ENCODE results near the gene PTGER4.

Gene PTGER4

GRCh38 chr5:40716000-40716399 lies 36.3 kb downstream of the PTGER4 start:
- WGBS, 2 donors (ENCODE audit: extremely low coverage in 2 of 2, insufficient read length in 2 of 2, insufficient replicate concordance in 1 of 2), result no CpG with 5 or more reads among the region's 2 CpGs
- H3K23ac ChIP-seq (ENCODE audit: low read depth, low read length, poor library complexity), result no peak overlapping the region
- DNase-seq (ENCODE audit: low spot score), result no peak

GRCh38 chr5:40716590-40716989 lies 36.9 kb downstream of the PTGER4 start:
- Histone ChIP-seq H3K23ac (ENCODE audit: low read depth, low read length, poor library complexity) (no peak overlapping the region), H3K79me1 (ENCODE audit: low read depth, low read length) (peaks cover 1% of the 10 kb centered on the region), H2BK12ac (ENCODE audit: low read length) (no peak overlapping the region), H4K91ac (ENCODE audit: low read depth, low read length, poor library complexity) (no peak overlapping the region), H3K27me3 (ENCODE audit: control insufficient read depth in 3 of 3, insufficient read depth in 3 of 3, low read depth in 1 of 3, low read length in 3 of 3) (no peaks in the 10 kb centered on the region), H2AFZ (ENCODE audit: low read length) (no peak overlapping the region), H3K4me2 (ENCODE audit: insufficient read depth, low read length, poor library complexity, severe bottlenecking) (no peak overlapping the region), H3K9ac (ENCODE audit: low read depth, low read length, poor library complexity) (no peak overlapping the region), H3K14ac (ENCODE audit: low read length) (no peak overlapping the region), H3K18ac (ENCODE audit: low read length) (no peak overlapping the region), H3K4ac (ENCODE audit: low read length) (no peak overlapping the region), H3K27ac (replicated peaks; ENCODE audit: low read length) (no peak overlapping the region), H3K4me3 (ENCODE audit: low read length in 2 of 2) (no peak overlapping the region), H2BK5ac (ENCODE audit: low read length) (no peak overlapping the region), H4K8ac (ENCODE audit: low read depth, low read length) (no peak overlapping the region), H3K4me1 (ENCODE audit: control insufficient read depth in 2 of 2, insufficient read depth in 1 of 2, low read depth in 1 of 2, low read length in 2 of 2) (no peaks in the 10 kb centered on the region), H2AK5ac (ENCODE audit: low read depth, low read length) (no peak overlapping the region), H3K9me3 (replicated peaks in 1 of 2; ENCODE audit: control insufficient read depth in 2 of 2, insufficient read depth in 1 of 2, low read depth in 1 of 2, low read length in 2 of 2) (peaks cover 0 to 13% of the 10 kb centered on the region in 2 donors), H3K36me3 (replicated peaks in 1 of 2; ENCODE audit: control insufficient read depth in 2 of 2, insufficient read depth in 2 of 2, low read length in 2 of 2) (peaks cover 2 to 37% of the 10 kb centered on the region in 2 donors), H2BK15ac (ENCODE audit: low read length) (no peak overlapping the region), H2BK120ac (ENCODE audit: low read depth, low read length) (no peak overlapping the region)
- no CpG with 5 or more reads among the region's 2 CpGs for WGBS, 2 donors (ENCODE audit: extremely low coverage in 2 of 2, insufficient read length in 2 of 2, insufficient replicate concordance in 1 of 2)
- no peak for DNase-seq (ENCODE audit: low spot score)

More at GRCh38 chr5:40716000-40716399, 36.3 kb downstream of the PTGER4 start:
- H2BK5ac ChIP-seq (ENCODE audit: low read length), result no peak overlapping the region
- no peak overlapping the region for H3K4me3 ChIP-seq (ENCODE audit: low read length in 2 of 2)
- no peaks in the 10 kb centered on the region for H3K27me3 ChIP-seq (ENCODE audit: control insufficient read depth in 3 of 3, insufficient read depth in 3 of 3, low read depth in 1 of 3, low read length in 3 of 3)
- H3K79me1 ChIP-seq (ENCODE audit: low read depth, low read length), result peaks cover 1% of the 10 kb centered on the region
- no peak overlapping the region for H4K8ac ChIP-seq (ENCODE audit: low read depth, low read length)
- no peak overlapping the region for H3K18ac ChIP-seq (ENCODE audit: low read length)
- H3K36me3 ChIP-seq (replicated peaks in 1 of 2; ENCODE audit: control insufficient read depth in 2 of 2, insufficient read depth in 2 of 2, low read length in 2 of 2), result peaks cover 1 to 34% of the 10 kb centered on the region in 2 donors
- H2AK5ac ChIP-seq (ENCODE audit: low read depth, low read length), result no peak overlapping the region
- H3K4me1 ChIP-seq (ENCODE audit: control insufficient read depth in 2 of 2, insufficient read depth in 1 of 2, low read depth in 1 of 2, low read length in 2 of 2), result no peaks in the 10 kb centered on the region
- H2AFZ ChIP-seq (ENCODE audit: low read length), result no peak overlapping the region
- no peak overlapping the region for H2BK120ac ChIP-seq (ENCODE audit: low read depth, low read length)
- no peak overlapping the region for H3K27ac ChIP-seq (replicated peaks; ENCODE audit: low read length)
- no peak overlapping the region for H3K4ac ChIP-seq (ENCODE audit: low read length)
- no peak overlapping the region for H3K9ac ChIP-seq (ENCODE audit: low read depth, low read length, poor library complexity)
- no peak overlapping the region for H2BK15ac ChIP-seq (ENCODE audit: low read length)
- no peak overlapping the region for H2BK12ac ChIP-seq (ENCODE audit: low read length)
- H3K4me2 ChIP-seq (ENCODE audit: insufficient read depth, low read length, poor library complexity, severe bottlenecking), result no peak overlapping the region
- H4K91ac ChIP-seq (ENCODE audit: low read depth, low read length, poor library complexity), result no peak overlapping the region
- peaks cover 0 to 10% of the 10 kb centered on the region in 2 donors for H3K9me3 ChIP-seq (replicated peaks in 1 of 2; ENCODE audit: control insufficient read depth in 2 of 2, insufficient read depth in 1 of 2, low read depth in 1 of 2, low read length in 2 of 2)
- no peak overlapping the region for H3K14ac ChIP-seq (ENCODE audit: low read length)

GRCh38 chr5:40717281-40717680 lies 37.6 kb downstream of the PTGER4 start:
- Histone ChIP-seq H3K9me3 (replicated peaks in 1 of 2; ENCODE audit: control insufficient read depth in 2 of 2, insufficient read depth in 1 of 2, low read depth in 1 of 2, low read length in 2 of 2) (peaks cover 1 to 14% of the 10 kb centered on the region in 2 donors), H3K4me2 (ENCODE audit: insufficient read depth, low read length, poor library complexity, severe bottlenecking) (no peak overlapping the region), H2AK5ac (ENCODE audit: low read depth, low read length) (no peak overlapping the region), H4K8ac (ENCODE audit: low read depth, low read length) (no peak overlapping the region), H3K27ac (replicated peaks; ENCODE audit: low read length) (no peak overlapping the region), H3K4me1 (ENCODE audit: control insufficient read depth in 2 of 2, insufficient read depth in 1 of 2, low read depth in 1 of 2, low read length in 2 of 2) (no peaks in the 10 kb centered on the region), H3K36me3 (replicated peaks in 1 of 2; ENCODE audit: control insufficient read depth in 2 of 2, insufficient read depth in 2 of 2, low read length in 2 of 2) (peaks cover 2 to 38% of the 10 kb centered on the region in 2 donors), H2BK15ac (ENCODE audit: low read length) (no peak overlapping the region), H3K18ac (ENCODE audit: low read length) (no peak overlapping the region), H4K91ac (ENCODE audit: low read depth, low read length, poor library complexity) (no peak overlapping the region), H2BK5ac (ENCODE audit: low read length) (no peak overlapping the region), H2BK120ac (ENCODE audit: low read depth, low read length) (no peak overlapping the region), H3K4ac (ENCODE audit: low read length) (no peak overlapping the region), H3K23ac (ENCODE audit: low read depth, low read length, poor library complexity) (no peak overlapping the region), H2BK12ac (ENCODE audit: low read length) (no peak overlapping the region), H3K4me3 (ENCODE audit: low read length in 2 of 2) (no peak overlapping the region), H3K14ac (ENCODE audit: low read length) (no peak overlapping the region), H3K27me3 (ENCODE audit: control insufficient read depth in 3 of 3, insufficient read depth in 3 of 3, low read depth in 1 of 3, low read length in 3 of 3) (no peaks in the 10 kb centered on the region), H3K79me1 (ENCODE audit: low read depth, low read length) (peaks cover 1% of the 10 kb centered on the region), H3K9ac (ENCODE audit: low read depth, low read length, poor library complexity) (no peak overlapping the region), H2AFZ (ENCODE audit: low read length) (no peak overlapping the region)
- DNase-seq (ENCODE audit: low spot score), result no peak

GRCh38 chr5:40720069-40720468 lies 40.4 kb downstream of the PTGER4 start:
- H3K36me3 ChIP-seq (replicated peaks in 1 of 2; ENCODE audit: control insufficient read depth in 2 of 2, insufficient read depth in 2 of 2, low read length in 2 of 2), result peaks cover 4 to 47% of the 10 kb centered on the region in 2 donors
- H3K4me2 ChIP-seq (ENCODE audit: insufficient read depth, low read length, poor library complexity, severe bottlenecking), result no peak overlapping the region
- no peak overlapping the region for H3K9ac ChIP-seq (ENCODE audit: low read depth, low read length, poor library complexity)
- no peak overlapping the region for H2AFZ ChIP-seq (ENCODE audit: low read length)
- H2BK5ac ChIP-seq (ENCODE audit: low read length), result no peak overlapping the region
- no peak overlapping the region for H2BK15ac ChIP-seq (ENCODE audit: low read length)
- H3K27me3 ChIP-seq (ENCODE audit: control insufficient read depth in 3 of 3, insufficient read depth in 3 of 3, low read depth in 1 of 3, low read length in 3 of 3), result no peaks in the 10 kb centered on the region
- no peaks in the 10 kb centered on the region for H3K4me1 ChIP-seq (ENCODE audit: control insufficient read depth in 2 of 2, insufficient read depth in 1 of 2, low read depth in 1 of 2, low read length in 2 of 2)
- H4K8ac ChIP-seq (ENCODE audit: low read depth, low read length), result no peak overlapping the region
- H3K14ac ChIP-seq (ENCODE audit: low read length), result no peak overlapping the region
- no peak overlapping the region for H3K4me3 ChIP-seq (ENCODE audit: low read length in 2 of 2)
- no peak overlapping the region for H2BK12ac ChIP-seq (ENCODE audit: low read length)
- no peak for DNase-seq (ENCODE audit: low spot score)
- H3K79me1 ChIP-seq (ENCODE audit: low read depth, low read length), result peaks cover 1% of the 10 kb centered on the region
- no peak overlapping the region for H4K91ac ChIP-seq (ENCODE audit: low read depth, low read length, poor library complexity)
- H3K18ac ChIP-seq (ENCODE audit: low read length), result no peak overlapping the region
- H2BK120ac ChIP-seq (ENCODE audit: low read depth, low read length), result no peak overlapping the region
- no peak overlapping the region for H3K27ac ChIP-seq (replicated peaks; ENCODE audit: low read length)
- H3K23ac ChIP-seq (ENCODE audit: low read depth, low read length, poor library complexity), result no peak overlapping the region
- H3K9me3 ChIP-seq (replicated peaks in 1 of 2; ENCODE audit: control insufficient read depth in 2 of 2, insufficient read depth in 1 of 2, low read depth in 1 of 2, low read length in 2 of 2), result peaks cover 1 to 14% of the 10 kb centered on the region in 2 donors
- no peak overlapping the region for H3K4ac ChIP-seq (ENCODE audit: low read length)
- H2AK5ac ChIP-seq (ENCODE audit: low read depth, low read length), result no peak overlapping the region
